NCI-H345 (cell line): ENCODE data around the gene ARMC8.
"Not testable (repeated sequence)": the region's sequence is repeated elsewhere in the genome, so short reads cannot be mapped to it uniquely, and the experiment has no call there.

Source experiments
- DNase-seq: peaks from one replicate; lab custom pipeline; 2025; lab: John Stamatoyannopoulos, UW

The ARMC8 gene, protein sequence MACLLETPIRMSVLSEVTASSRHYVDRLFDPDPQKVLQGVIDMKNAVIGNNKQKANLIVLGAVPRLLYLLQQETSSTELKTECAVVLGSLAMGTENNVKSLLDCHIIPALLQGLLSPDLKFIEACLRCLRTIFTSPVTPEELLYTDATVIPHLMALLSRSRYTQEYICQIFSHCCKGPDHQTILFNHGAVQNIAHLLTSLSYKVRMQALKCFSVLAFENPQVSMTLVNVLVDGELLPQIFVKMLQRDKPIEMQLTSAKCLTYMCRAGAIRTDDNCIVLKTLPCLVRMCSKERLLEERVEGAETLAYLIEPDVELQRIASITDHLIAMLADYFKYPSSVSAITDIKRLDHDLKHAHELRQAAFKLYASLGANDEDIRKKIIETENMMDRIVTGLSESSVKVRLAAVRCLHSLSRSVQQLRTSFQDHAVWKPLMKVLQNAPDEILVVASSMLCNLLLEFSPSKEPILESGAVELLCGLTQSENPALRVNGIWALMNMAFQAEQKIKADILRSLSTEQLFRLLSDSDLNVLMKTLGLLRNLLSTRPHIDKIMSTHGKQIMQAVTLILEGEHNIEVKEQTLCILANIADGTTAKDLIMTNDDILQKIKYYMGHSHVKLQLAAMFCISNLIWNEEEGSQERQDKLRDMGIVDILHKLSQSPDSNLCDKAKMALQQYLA

DNA sequence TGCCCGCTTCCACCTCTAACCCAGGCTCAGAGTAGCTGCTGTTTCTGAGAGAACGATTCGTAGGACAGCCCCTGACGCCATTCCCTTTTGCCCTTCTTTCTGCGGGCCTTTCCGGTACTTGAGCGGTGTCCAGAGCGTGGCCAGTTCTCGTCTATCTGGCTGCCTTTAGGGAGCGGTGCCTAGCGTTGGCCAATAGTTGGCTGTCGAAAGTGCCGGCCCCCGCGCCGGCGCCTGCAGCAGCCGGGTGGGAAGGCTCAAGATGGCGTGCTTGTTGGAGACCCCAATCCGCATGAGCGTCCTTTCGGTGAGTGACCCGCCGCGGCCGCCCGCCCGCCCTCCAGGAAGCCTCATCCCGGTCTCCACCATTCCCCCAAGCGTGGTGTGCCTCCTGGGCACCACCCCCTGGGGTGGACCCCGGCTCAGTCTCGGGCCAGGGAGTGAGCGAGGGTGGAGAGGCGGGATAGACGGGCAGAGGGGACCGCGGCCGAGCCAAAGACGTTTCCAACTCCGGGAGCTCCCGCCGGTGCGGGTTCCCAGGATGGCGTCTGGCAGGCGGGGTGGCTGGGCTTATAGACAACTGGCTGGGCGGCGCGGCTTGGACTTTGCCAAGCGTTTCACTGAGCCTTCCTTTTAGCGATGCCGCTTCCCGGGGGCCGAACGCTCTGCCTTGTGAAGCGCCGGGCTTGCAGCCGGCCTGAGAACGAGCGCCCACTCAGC lies at the start of gene ARMC8:
Gene ARMC8 (plus strand): TSS at position 6 of the 717 bp plus-strand sequence. CDS start 254 bp downstream, at position 260.
- DNase-seq, result no peak

- no peak for DNase-seq
Measured at GRCh38 chr3:138137861-138138260, 49.2 kb upstream of the ARMC8 start.

DNA sequence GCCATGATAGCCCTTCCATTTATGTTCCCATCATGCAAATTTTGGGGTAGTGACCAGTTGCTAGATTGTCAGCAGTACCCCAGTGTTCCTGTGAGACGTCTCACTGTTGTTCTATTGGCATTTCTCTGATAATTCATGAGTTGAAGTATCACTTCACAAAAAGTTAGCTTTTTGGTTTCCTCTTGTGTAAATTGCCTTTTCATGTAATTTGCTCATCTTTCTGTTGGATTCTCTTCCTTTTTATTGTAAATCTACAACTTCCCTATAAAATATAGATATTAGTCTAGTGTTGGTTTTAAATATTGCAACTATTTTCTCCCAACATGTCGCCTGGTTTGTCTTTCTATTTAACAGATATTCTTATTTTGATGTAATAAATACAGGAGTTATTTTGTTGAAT lies 47.4 kb upstream of the ARMC8 start:
- DNase-seq, result no peak

DNA sequence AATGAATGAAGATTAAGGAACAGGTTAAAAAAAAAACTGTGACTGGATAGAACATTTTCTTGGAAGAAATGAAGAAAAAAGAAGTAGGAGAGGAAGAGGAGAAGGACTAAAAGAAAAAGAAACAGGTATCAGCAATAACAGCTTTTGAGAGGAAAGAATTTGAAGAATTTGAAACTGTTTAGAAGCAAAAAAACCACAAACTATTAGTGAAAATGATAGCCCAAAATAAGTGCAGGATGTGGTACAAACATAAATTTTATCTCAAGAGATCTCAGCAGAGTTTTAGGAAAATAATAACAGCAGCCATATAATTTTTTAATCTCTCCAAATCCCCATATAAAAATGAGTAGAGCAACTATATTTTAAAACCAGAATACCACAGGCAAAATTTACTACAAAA lies 46.2 kb upstream of the ARMC8 start:
- no peak for DNase-seq

DNA sequence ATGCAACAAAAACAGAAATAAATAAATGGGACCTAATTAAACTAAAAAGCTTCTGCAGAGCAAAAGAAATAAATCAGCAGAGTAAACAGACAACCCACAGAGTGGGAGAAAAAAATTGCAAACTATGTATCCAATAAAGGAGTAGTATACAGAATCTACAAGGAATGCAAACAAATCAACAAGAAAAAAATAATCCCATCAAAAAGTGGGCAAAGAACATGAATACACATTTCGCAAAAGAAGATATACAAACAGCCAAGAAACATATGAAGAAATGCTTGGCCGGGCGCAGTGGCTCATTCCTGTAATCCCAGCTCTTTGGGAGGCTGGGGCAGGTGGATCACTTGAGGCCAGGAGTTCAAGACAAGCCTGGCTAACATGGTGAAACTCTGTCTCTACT lies 44.9 kb upstream of the ARMC8 start:
- not testable (repeated sequence) for DNase-seq

DNA sequence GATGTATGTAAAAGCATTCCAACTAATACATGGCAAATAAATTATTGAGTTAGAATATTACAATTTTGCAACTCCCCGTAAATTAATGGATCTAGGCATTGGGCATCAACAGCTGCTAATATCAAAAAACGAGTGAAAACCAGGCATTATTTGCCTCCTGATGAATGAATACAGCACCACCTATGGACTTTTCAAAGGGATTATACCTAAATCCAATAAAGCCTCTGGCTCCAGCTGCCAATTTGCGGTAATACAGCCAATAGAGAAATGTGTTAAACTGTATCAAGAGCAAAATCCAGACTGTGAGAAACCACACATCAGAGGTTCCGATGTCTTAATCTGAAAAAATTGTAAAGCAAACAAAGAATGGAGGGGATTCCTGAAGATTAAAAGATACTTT lies 38.6 kb upstream of the ARMC8 start:
- no peak for DNase-seq

DNA sequence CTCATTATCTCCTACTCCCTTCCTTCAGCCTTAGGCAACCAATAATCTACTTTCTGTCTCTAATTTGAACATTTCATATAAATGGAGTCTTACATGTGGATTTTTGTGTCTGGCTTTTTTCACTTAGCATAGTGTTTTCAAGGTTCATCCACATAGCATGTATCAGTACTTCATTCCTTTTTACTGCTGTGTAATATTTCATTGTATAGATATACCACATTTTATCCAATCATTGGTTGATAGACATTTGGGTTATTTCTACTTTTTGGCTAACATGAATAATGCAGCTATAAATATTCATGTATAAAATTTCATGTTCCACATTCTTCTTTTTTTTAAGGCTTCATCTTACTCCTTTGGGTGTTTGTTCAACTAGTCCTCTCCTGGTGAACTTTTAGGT lies 32.6 kb upstream of the ARMC8 start:
- no peak for DNase-seq

GRCh38 chr3:138157743-138158142 lies 29.4 kb upstream of the ARMC8 start:
- no peak for DNase-seq

GRCh38 chr3:138165061-138165460 lies 22.0 kb upstream of the ARMC8 start:
- no peak for DNase-seq

DNA sequence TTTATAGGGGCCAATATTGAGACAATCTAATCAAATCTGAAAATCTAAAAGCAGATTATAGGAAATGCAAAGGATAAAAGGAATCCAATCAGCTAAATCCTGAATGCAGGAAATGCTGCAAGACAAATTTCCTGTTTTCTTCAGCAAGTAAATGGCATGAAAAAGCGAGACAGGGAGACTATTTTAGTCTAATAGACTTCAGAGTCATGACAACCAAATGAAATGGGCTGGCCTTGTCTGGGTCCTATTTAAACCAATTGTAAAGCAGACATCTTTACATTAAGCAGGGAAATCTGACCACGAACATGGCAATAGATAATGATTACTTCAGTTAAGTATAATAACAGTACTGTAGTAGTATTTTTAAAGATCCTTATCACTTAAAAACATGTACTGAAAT lies 14.5 kb upstream of the ARMC8 start:
- no peak for DNase-seq

DNA sequence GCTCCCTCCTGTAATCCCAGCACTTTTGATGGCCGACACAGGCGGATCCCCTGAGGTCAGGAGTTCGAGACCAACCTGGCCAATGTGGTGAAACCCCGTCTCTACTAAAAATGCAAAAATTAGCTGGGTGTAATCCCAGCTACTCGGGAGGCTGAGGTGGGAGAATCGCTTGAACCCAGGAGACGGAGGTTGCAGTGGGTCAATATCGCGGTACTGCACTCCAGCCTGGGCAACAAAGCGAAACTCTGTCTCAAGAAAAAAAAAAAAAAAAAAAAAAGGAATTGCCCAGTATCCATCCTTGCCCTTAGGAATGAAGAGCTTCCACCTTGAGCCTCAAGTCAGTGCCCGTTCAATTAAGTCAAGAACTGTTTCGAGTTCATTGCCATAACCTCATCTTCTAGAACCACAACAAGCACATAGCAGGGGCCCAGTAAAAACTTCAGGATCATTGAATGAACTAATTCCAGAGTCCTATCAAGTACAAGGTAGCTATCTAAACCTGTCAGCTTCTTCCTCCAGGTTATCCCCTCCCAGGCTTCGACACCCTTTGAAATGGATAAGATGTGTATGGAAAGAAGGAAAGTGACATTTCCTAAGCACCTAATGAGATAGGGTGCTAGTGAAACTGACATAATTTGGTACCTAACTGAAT lies 13.2 kb upstream of the ARMC8 start:
- no peak for DNase-seq

DNA sequence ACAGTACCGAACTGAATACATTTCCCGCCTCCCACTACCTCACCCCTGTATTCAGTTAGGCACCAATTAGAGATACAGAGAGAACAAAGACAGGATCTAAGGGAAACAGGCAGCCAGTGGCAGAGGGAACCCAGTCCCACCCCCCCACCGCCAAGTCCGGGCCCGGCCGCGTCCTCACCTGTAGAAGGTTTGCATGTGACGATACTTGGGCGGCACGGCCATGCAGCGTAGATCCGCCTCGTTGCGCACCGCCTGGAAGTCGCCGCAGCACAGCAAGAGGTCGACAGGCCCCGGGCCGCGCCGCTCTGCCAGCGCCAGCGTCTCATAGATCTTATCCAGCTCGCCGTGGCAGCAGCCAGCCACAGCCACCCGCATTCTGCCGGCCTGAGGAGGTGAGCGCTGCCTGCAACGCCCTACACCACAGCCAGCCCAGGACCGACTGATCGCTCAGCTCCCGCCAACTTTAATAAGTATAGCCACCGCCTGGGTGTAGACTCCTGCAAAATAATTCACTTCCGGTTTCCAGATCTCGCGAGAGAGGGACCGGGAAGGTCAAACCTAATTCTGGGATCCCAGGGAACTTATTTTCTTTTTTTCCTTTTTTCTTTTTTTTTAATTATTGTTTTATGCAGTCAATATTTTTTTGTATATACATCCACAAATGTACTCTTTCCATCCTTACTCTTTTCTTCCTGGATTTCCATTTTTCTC lies 12.5 kb upstream of the ARMC8 start, which contains the start of gene DBR1:
Gene DBR1 (minus strand): TSS at position 501 of the 711 bp plus-strand sequence. CDS start 126 bp downstream, at position 375.
- DNase-seq, result peak; percentile 80

GRCh38 chr3:138180375-138181029 lies 6.6 kb upstream of the ARMC8 start:
- DNase-seq, result peak; percentile 15

GRCh38 chr3:138184994-138185393 lies 2.1 kb upstream of the ARMC8 start:
- no peak for DNase-seq

GRCh38 chr3:138186221-138186620 lies 880 bp upstream of the ARMC8 start:
- no peak for DNase-seq

DNA sequence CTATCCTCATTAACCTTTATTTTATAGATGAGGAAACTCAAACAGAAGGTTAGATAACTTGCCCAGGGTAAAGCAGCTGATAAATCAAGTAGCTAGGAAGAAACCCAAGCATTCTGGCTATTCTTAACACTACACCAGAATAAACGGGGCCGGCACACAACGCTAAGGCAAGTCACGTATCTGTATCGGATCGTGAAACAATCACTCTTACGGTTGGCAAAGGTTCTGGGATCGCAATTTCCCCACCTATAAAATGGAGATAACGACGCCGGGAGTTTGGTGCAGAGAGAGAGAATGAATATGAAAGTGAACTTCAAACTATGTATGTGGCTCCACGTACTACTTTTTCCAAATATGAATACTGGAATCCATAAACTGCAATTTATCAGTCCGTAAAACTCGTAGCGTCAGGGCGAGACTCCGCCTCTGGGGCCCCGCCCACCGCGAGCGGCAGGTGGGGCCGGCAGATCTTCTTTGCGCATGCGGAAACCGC lies 252 bp upstream of the ARMC8 start:
- peak; percentile 83 for DNase-seq

GRCh38 chr3:138188013-138188730 lies 1.1 kb downstream of the ARMC8 start:
- DNase-seq, result no peak

- no peak for DNase-seq
Measured at GRCh38 chr3:138195481-138195880, 8.4 kb downstream of the ARMC8 start.

DNA sequence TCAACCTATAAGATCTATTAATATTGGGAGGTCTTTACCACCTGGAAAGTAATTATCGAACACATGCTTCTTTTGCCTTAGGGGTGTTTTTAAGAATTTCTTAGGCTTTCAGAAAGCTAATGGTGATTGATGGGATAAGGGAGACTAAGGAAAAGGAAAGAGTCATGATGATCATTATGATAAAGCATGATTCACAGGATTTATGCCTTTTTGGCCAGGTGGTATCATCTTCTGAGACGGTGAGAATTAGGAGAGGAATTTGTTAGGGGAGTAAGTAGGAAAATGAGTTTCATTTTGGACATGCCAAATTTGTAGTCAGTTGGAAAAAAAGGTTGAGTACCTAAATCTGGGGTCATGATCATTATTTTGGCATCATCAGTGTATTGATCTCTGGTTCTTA lies 8.9 kb downstream of the ARMC8 start:
- no peak for DNase-seq

DNA sequence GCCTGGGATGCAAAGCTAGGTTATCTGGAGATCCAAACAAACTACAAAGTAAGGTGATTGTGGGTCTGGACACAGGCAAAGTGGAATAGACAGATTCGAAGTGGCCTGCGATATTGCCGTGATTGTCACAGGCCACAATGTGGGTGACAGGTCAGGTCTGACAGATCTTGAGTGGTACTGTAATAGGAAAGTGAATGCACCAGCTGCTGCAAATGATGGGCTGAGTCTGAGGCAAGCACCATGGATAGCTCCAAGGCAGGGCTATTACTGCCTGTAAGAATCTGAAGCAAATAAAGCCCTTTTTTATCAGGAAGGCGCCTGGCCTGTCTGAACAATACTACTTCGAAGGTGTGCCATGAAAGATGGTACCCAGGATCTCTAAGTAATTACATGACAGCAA lies 10.0 kb downstream of the ARMC8 start:
- DNase-seq, result no peak
